ENCODE measurements around the gene GNAS-AS1. TPM values are rescaled to one million over a fixed set of nuclear protein-coding genes. Genes with fewer than 3 reads are reported as not detected.
A peak's percentile ranks its signal among the peaks of the same experiment; 100 is the strongest.

The GNAS-AS1 gene
- total RNA-seq, 4 donors from 2014 or later = 0.55 to 1.1 TPM; not detected in 2

DNA sequence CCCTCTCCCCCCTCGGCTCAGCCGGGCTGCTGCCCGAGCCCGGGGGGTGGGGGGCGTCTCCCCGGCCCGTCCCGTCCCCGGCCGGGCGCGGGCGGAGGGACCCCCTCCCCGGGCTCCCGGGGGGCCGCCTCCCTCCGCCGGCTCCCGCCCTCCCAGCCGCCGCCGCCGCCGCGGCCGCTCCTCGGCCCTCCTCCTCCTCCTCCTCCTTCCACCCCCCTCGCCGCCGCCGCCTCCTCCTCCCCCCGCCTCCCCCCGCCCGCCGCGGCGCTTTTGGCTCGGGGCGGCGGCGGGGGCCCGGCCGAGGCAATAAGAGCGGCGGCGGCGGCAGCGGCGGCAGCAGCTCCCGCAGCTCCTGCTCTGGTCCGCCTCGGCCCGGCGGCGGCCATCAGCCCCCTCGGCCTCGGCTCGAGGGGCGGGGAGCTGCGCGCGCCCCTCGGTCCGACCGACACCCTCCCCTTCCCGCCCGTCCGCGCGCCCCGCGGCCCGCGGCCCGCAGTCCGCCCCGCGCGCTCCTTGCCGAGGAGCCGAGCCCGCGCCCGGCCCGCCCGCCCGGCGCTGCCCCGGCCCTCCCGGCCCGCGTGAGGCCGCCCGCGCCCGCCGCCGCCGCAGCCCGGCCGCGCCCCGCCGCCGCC, 40.5 kb upstream of the GNAS-AS1 start:
- intact Hi-C loops (cut with DNase I; ENCODE audit: low total_unique reads) = loop anchor here (5.0 to 10.0 kb wide), 3 partner anchors 94 to 239 kb away; partner anchors contain the start of genes ATP5F1E, NELFCD and STX16
- in situ Hi-C loops (cut with MboI; ENCODE audit: low pct_ligation_motif_present in 1 of 4, low pct_unique_long_range_greater_than_20kb in 1 of 4, low sequenced_read_pairs in 3 of 4) = no loop called here

GRCh38 chr20:58890518-58891085, 39.9 kb upstream of the GNAS-AS1 start:
- H3K9me3 ChIP-seq = no peaks in the 10 kb centered on the region
- no peaks in the 10 kb centered on the region for H3K36me3 ChIP-seq
- TF ChIP-seq, protein P1, sequence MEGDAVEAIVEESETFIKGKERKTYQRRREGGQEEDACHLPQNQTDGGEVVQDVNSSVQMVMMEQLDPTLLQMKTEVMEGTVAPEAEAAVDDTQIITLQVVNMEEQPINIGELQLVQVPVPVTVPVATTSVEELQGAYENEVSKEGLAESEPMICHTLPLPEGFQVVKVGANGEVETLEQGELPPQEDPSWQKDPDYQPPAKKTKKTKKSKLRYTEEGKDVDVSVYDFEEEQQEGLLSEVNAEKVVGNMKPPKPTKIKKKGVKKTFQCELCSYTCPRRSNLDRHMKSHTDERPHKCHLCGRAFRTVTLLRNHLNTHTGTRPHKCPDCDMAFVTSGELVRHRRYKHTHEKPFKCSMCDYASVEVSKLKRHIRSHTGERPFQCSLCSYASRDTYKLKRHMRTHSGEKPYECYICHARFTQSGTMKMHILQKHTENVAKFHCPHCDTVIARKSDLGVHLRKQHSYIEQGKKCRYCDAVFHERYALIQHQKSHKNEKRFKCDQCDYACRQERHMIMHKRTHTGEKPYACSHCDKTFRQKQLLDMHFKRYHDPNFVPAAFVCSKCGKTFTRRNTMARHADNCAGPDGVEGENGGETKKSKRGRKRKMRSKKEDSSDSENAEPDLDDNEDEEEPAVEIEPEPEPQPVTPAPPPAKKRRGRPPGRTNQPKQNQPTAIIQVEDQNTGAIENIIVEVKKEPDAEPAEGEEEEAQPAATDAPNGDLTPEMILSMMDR (IDR thresholded peaks at IDR 0.05) = no peak
- TF ChIP-seq POLR2A (IDR thresholded peaks at IDR 0.05) = peak; percentile 50
- no peak for TF ChIP-seq EP300 (IDR thresholded peaks at IDR 0.05; ENCODE audit: low read depth)
- peak; percentile 35 to 51 (median 38) for TF ChIP-seq POLR2AphosphoS5 (IDR thresholded peaks at IDR 0.05)
- peak overlapping the region; percentile 55 to 100 (median 90) for H3K4me3 ChIP-seq
- intact Hi-C loops (cut with DNase I; ENCODE audit: low total_unique reads) (loop anchor here (5.0 to 10.0 kb wide), 3 partner anchors 94 to 238 kb away; partner anchors contain the start of genes ATP5F1E, NELFCD and STX16), in situ Hi-C loops (cut with MboI; ENCODE audit: low pct_ligation_motif_present in 1 of 4, low pct_unique_long_range_greater_than_20kb in 1 of 4, low sequenced_read_pairs in 3 of 4) (no loop called here)
- 0% methylated on average over 59 of the region's 64 CpGs; no CpG with 5 or more reads in 1 of the 2 donors for WGBS, 2 donors (ENCODE audit: low coverage in 1 of 2)
- peak overlapping the region; percentile 99 to 100 (median 100) for H3K27ac ChIP-seq
- peak; percentile 75 for DNase-seq
- no peaks in the 10 kb centered on the region for H3K27me3 ChIP-seq
- H3K4me1 ChIP-seq = peaks cover 15 to 38% (median 25%) of the 10 kb centered on the region in 4 donors

More for the DNA sequence above, 40.5 kb upstream of the GNAS-AS1 start:
- H3K4me1 ChIP-seq = peaks cover 21 to 44% (median 28%) of the 10 kb centered on the region in 4 donors
- peak overlapping the region; percentile 55 to 100 (median 90) for H3K4me3 ChIP-seq
- H3K36me3 ChIP-seq = no peaks in the 10 kb centered on the region
- 0% methylated on average over 4 of the region's 105 CpGs; no CpG with 5 or more reads in 1 of the 2 donors for WGBS, 2 donors (ENCODE audit: low coverage in 1 of 2)
- peak; percentile 66 to 87 (median 79) for TF ChIP-seq POLR2AphosphoS5 (IDR thresholded peaks at IDR 0.05)
- TF ChIP-seq, protein P1 (IDR thresholded peaks at IDR 0.05) = no peak
- peak; percentile 86 for DNase-seq
- no peaks in the 10 kb centered on the region for H3K9me3 ChIP-seq
- H3K27me3 ChIP-seq = no peaks in the 10 kb centered on the region
- H3K27ac ChIP-seq = peak overlapping the region; percentile 99 to 100 (median 100)

GRCh38 chr20:58889798-58890517, 39.3 kb upstream of the GNAS-AS1 start:
- Histone ChIP-seq H3K27me3 (no peaks in the 10 kb centered on the region), H3K36me3 (no peaks in the 10 kb centered on the region), H3K4me3 (peak overlapping the region; percentile 55 to 100 (median 90)), H3K4me1 (peaks cover 12 to 31% (median 21%) of the 10 kb centered on the region in 4 donors), H3K27ac (peak overlapping the region; percentile 99 to 100 (median 100)), H3K9me3 (no peaks in the 10 kb centered on the region)
- in situ Hi-C loops (cut with MboI; ENCODE audit: low pct_ligation_motif_present in 1 of 4, low pct_unique_long_range_greater_than_20kb in 1 of 4, low sequenced_read_pairs in 3 of 4) (no loop called here), intact Hi-C loops (cut with DNase I; ENCODE audit: low total_unique reads) (loop anchor here (5.0 to 10.0 kb wide), 3 partner anchors 95 to 238 kb away; partner anchors contain the start of genes ATP5F1E, NELFCD and STX16)
- no peak for DNase-seq
- TF ChIP-seq POLR2A (IDR thresholded peaks at IDR 0.05) (no peak), POLR2AphosphoS5 (IDR thresholded peaks at IDR 0.05) (no peak), EP300 (IDR thresholded peaks at IDR 0.05; ENCODE audit: low read depth) (no peak)
- TF ChIP-seq, protein P1 (IDR thresholded peaks at IDR 0.05) = no peak
- 36 to 43% methylated on average over 16 to 90 of the region's 91 CpGs for WGBS, 2 donors (ENCODE audit: low coverage in 1 of 2)

DNA sequence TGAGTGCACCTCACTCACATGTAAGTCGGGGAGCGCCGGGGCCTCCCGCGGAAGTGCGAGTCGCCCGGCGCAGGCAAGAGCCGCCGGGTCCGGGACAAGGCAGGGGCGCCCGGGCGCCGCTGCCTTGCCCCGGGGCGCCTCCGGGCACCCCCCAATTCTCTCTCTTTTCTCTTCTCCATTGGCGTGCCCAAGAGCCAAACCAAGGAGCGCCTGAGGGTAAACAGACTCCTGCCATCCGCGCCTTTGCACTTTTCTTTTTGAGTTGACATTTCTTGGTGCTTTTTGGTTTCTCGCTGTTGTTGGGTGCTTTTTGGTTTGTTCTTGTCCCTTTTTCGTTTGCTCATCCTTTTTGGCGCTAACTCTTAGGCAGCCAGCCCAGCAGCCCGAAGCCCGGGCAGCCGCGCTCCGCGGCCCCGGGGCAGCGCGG, 38.6 kb upstream of the GNAS-AS1 start:
- peak overlapping the region; percentile 51 to 100 (median 90) for H3K4me3 ChIP-seq
- in situ Hi-C loops (cut with MboI; ENCODE audit: low pct_ligation_motif_present in 1 of 4, low pct_unique_long_range_greater_than_20kb in 1 of 4, low sequenced_read_pairs in 3 of 4) = no loop called here
- H3K4me1 ChIP-seq = peaks cover 10 to 25% (median 16%) of the 10 kb centered on the region in 4 donors

More for the DNA sequence above, 38.6 kb upstream of the GNAS-AS1 start:
- intact Hi-C loops (cut with DNase I; ENCODE audit: low total_unique reads) = no loop called here
- Histone ChIP-seq H3K27ac (peak overlapping the region; percentile 99 to 100 (median 100)), H3K36me3 (no peaks in the 10 kb centered on the region), H3K9me3 (no peaks in the 10 kb centered on the region), H3K27me3 (no peaks in the 10 kb centered on the region)
- TF ChIP-seq POLR2AphosphoS5 (IDR thresholded peaks at IDR 0.05) = no peak
- no peak for TF ChIP-seq EP300 (IDR thresholded peaks at IDR 0.05; ENCODE audit: low read depth)
- TF ChIP-seq, protein P1 (IDR thresholded peaks at IDR 0.05) = no peak
- TF ChIP-seq POLR2A (IDR thresholded peaks at IDR 0.05) = no peak
- DNase-seq = no peak
- 51 to 60% methylated on average over 2 to 23 of the region's 35 CpGs for WGBS, 2 donors (ENCODE audit: low coverage in 1 of 2)

Measured in transverse colon (tissue), 4 donors.